GM21529 (cell line): Measurements from ENCODE around the gene CALML3.

Experiments
- ATAC-seq: cut with Tn5 transposase; IDR thresholded peaks from one replicate; pipeline ENCODE4 v1.9.1; 2021; ENCODE audit not compliant: unreplicated experiment

CALML3 gene

GRCh38 chr10:5490698-5491464 lies 33.9 kb upstream of the CALML3 start:
- ATAC-seq: no peak

- no peak for ATAC-seq
These were observed 33.3 kb upstream of the CALML3 start for GRCh38 chr10:5491477-5491876.

GRCh38 chr10:5492322-5492855 lies 32.4 kb upstream of the CALML3 start:
- ATAC-seq: no peak

GRCh38 chr10:5492929-5493576 lies 31.7 kb upstream of the CALML3 start:
- ATAC-seq: no peak

GRCh38 chr10:5493691-5494090 lies 31.1 kb upstream of the CALML3 start:
- no peak for ATAC-seq

- ATAC-seq: no peak
These were observed 30.1 kb upstream of the CALML3 start for GRCh38 chr10:5494611-5495010.

GRCh38 chr10:5496261-5497250 lies 28.2 kb upstream of the CALML3 start:
- no peak for ATAC-seq

GRCh38 chr10:5497289-5497688 lies 27.5 kb upstream of the CALML3 start:
- ATAC-seq: no peak

- no peak for ATAC-seq
These were observed 26.6 kb upstream of the CALML3 start for GRCh38 chr10:5497948-5498730.

- ATAC-seq: no peak
These were observed 25.8 kb upstream of the CALML3 start for GRCh38 chr10:5498791-5499492.

- no peak for ATAC-seq
These were observed 25.1 kb upstream of the CALML3 start, which contains the start of gene CALML5 for GRCh38 chr10:5499493-5500140. TSS of gene CALML5 (minus strand) at chr10:5499570. CDS start at chr10:5499438, 132 bp downstream.

- ATAC-seq: no peak
These were observed 24.5 kb upstream of the CALML3 start for GRCh38 chr10:5500162-5500670.

- ATAC-seq: no peak
These were observed 23.9 kb upstream of the CALML3 start for GRCh38 chr10:5500910-5501309.

GRCh38 chr10:5502061-5502521 lies 22.7 kb upstream of the CALML3 start:
- ATAC-seq: no peak

- ATAC-seq: no peak
These were observed 21.9 kb upstream of the CALML3 start for GRCh38 chr10:5502571-5503476.

GRCh38 chr10:5503477-5503835 lies 21.3 kb upstream of the CALML3 start:
- ATAC-seq: no peak

GRCh38 chr10:5504146-5505072 lies 20.4 kb upstream of the CALML3 start:
- ATAC-seq: no peak
